8988T (cell line): ENCODE data around the gene PIP.
"Not testable (repeated sequence)": the region's sequence is repeated elsewhere in the genome, so short reads cannot be mapped to it uniquely, and the experiment has no call there.

Experiments
- DNase-seq: peaks from one replicate; pipeline ENCODE4 v3.0.0; 2011

The PIP gene

DNA sequence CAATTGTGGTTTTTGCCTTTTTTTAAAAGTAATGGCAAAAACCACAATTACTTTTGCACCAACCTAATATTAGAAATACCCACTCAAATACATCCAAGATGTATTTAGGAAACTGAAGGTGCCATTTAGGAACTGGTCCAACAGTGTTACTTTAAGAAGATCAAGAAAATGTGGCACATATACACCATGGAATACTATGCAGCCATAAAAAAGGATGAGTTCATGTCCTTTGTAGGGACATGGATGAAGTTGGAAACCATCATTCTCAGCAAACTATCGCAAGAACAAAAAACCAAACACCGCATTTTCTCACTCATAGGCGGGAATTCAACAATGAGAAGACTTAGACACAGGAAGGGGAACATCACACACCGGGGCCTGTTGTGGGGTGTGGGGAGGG lies 48.9 kb downstream of the PIP start:
- DNase-seq: not testable (repeated sequence)

DNA sequence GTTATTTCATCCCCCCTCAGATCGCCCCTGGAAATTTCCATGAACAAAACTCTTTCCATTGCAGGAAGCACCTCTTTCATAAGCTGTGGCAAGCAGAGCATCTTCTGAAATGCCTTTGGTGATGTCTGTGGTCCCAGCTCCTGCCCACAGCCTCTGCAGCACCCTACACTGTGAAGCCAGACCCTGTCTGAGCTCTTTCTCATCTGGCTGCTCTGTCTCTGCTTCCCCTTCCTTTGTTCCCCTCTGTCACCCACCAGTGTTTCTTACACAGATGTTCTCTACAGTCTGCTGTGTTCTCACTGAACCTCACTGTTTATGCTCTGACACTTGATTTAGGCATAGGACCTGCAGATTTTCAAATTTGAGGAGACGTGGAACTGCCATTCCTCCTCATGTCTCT lies 49.5 kb downstream of the PIP start:
- no peak for DNase-seq

DNA sequence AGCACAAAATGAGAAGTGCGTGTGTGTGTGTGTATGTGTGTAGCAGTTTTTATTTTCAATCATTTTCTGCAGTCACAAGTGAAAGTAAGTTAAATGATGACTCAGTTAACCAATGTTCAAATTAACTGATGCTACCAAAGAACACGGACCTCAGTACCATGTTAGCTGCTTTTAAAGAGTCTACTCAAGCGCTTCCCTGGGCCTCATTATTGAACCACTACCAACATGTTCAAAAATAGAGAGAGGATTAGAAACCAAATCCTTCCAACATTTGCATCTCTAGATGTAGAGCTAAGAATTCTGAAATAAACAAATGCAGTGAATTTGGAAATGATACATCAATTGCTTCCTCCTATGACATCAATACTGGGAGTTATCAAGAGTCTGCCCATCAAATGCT lies 51.1 kb downstream of the PIP start, which contains the start of gene TAS2R39:
TSS of gene TAS2R39 (plus strand) at position 396 of the 400 bp plus-strand sequence. CDS start at position 396, 0 bp downstream.
- DNase-seq: no peak

DNA sequence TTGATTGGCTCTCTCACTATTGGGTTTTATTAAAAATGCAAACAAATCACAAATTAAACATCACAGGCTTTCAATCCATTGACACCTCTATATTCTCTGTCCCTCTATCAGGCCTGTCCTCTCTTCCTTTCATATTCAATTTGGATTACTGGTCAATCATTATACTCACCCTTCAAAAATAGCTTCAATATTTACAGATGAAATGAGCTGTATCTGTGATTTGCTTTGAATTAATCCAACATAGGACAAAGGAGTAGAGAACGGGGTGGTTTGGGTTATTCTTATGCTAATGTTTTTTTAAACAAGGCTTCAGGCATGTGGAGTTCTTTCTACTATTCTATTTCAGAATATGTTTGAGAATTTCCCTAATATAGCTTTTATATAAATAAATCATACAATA lies 53.7 kb downstream of the PIP start:
- no peak for DNase-seq

- no peak for DNase-seq
Observed at GRCh38 chr7:143188994-143189393, 57.1 kb downstream of the PIP start.
